AG08395 (cell line): ENCODE measurements around the gene SERINC3.

ENCODE experiments used
- DNase-seq: peaks from one replicate; pipeline ENCODE4 v3.0.0; 2012; ENCODE audit warnings: mixed read lengths, low spot score

SERINC3 gene

GRCh38 chr20:44463466-44463865, 58.4 kb downstream of the SERINC3 start:
- DNase-seq = no peak

- DNase-seq = no peak
Observed at GRCh38 chr20:44461803-44462174, 60.1 kb downstream of the SERINC3 start.

- no peak for DNase-seq
Observed at GRCh38 chr20:44461142-44461802, 60.6 kb downstream of the SERINC3 start.

- peak; percentile 55 for DNase-seq
Observed at GRCh38 chr20:44460795-44461141, 61.1 kb downstream of the SERINC3 start.

GRCh38 chr20:44459271-44459670, 62.6 kb downstream of the SERINC3 start:
- DNase-seq = no peak

GRCh38 chr20:44457016-44457415, 64.9 kb downstream of the SERINC3 start:
- no peak for DNase-seq

- no peak for DNase-seq
Observed at GRCh38 chr20:44456611-44457010, 65.3 kb downstream of the SERINC3 start.

GRCh38 chr20:44455126-44455525, 66.7 kb downstream of the SERINC3 start:
- DNase-seq = no peak

- no peak for DNase-seq
Observed at GRCh38 chr20:44454306-44454963, 67.4 kb downstream of the SERINC3 start.

GRCh38 chr20:44450903-44451450, 70.9 kb downstream of the SERINC3 start:
- DNase-seq = no peak

GRCh38 chr20:44450281-44450889, 71.5 kb downstream of the SERINC3 start:
- DNase-seq = no peak

- DNase-seq = no peak
Observed at GRCh38 chr20:44449864-44450263, 72.0 kb downstream of the SERINC3 start.

GRCh38 chr20:44448753-44449546, 72.9 kb downstream of the SERINC3 start:
- DNase-seq = no peak

- DNase-seq = no peak
Observed at GRCh38 chr20:44447827-44448419, 73.9 kb downstream of the SERINC3 start.
